Gastrocnemius medialis (tissue), 4 donors: ENCODE measurements around the gene ZMYND11. TPM values are rescaled to one million over a fixed set of nuclear protein-coding genes. Genes with fewer than 3 reads are reported as not detected.

Source experiments
- ATAC-seq, 2 donors: fragments of 150-250 bp; one replicate each; pipeline ENCODE4 v1.9.1; 2016
- DNase-seq, 2 donors: peaks; one replicate each; pipeline ENCODE4 v3.0.0-alpha.2; 2019
- H3K27ac ChIP-seq, 4 donors: fragments of 200-600 bp; sonication (generic); 1 replicate in 1 of 4; 2 replicates in 3 of 4; pipeline ENCODE4 v1.5.1; 2016 to 2018; ENCODE audit warnings: mild to moderate bottlenecking in 2 of 4, moderate library complexity in 1 of 4
- H3K27me3 ChIP-seq, 3 donors: fragments of 200-600 bp; sonication (generic) in 2 of 3; 1 replicate in 1 of 3; 2 replicates in 2 of 3; pipeline versions ENCODE4 v1.5.1 to v1.6.0; 2016 to 2019; ENCODE audit warnings: mild to moderate bottlenecking in 1 of 3, moderate library complexity in 1 of 3
- H3K36me3 ChIP-seq, 2 donors: fragments of 200-600 bp; sonication (generic) in 1 of 2; one replicate each; pipeline ENCODE4 v1.5.1; 2017 to 2018
- H3K4me1 ChIP-seq, 2 donors: fragments of 200-600 bp; sonication (generic) in 1 of 2; one replicate each; pipeline ENCODE4 v1.5.1; 2016 to 2017; ENCODE audit warnings: mild to moderate bottlenecking in 2 of 2
- H3K4me3 ChIP-seq, 4 donors: fragments of 200-600 bp; sonication (generic) in 3 of 4; 1 replicate in 1 of 4; 2 replicates in 3 of 4; pipeline ENCODE4 v1.5.1; 2016 to 2019; ENCODE audit warnings: mild to moderate bottlenecking in 2 of 4
- H3K9me3 ChIP-seq, 3 donors: fragments of 200-600 bp; sonication (generic) in 2 of 3; 1 replicate in 1 of 3; 2 replicates in 2 of 3; pipeline ENCODE4 v1.5.1; 2016 to 2019
- POLR2A ChIP-seq, 2 donors: fragments of 450-650 bp; IDR thresholded peaks; one replicate each; pipeline ENCODE4 v1.6.1; 2017; ENCODE audit warnings: antibody characterized with exemption in 2 of 2, mild to moderate bottlenecking in 2 of 2, moderate library complexity in 2 of 2
- in situ Hi-C, 4 donors: fragments of 200-750 bp; cut with MboI; loops; one replicate each; pipeline versions ENCODE4 v1.15.0 to v1.8.0; 2017; ENCODE audit warnings: low sequenced_read_pairs in 4 of 4
- intact Hi-C: fragments of 100-400 bp; cut with DNase I; formaldehyde crosslinking; loops from one replicate; pipeline ENCODE4 v1.15.1; 2023; ENCODE audit warnings: low total_unique reads
- total RNA-seq, 4 donors: library from RNA; depleted of rRNA; stranded (reverse); fragments of >200 nt; gene quantifications; one replicate each; pipeline versions ENCODE4 v1.1.0 to v1.2.3, GENCODE V29; 2016
- TF ChIP-seq, protein P1 (sequence below), 5 experiments: fragments of 450-650 bp in 3 of 5; fragments of 200-600 bp in 2 of 5; sonication (generic) in 2 of 5; IDR thresholded peaks in 4 of 5; conservative IDR thresholded peaks in 1 of 5; 1 replicate in 4 of 5; 2 replicates in 1 of 5; pipeline ENCODE4 v1.5.1; 2016 to 2019; ENCODE audit warnings: antibody characterized with exemption in 5 of 5, mild to moderate bottlenecking in 3 of 5, moderate library complexity in 3 of 5

Gene ZMYND11
- total RNA-seq, 4 donors from 2014 or later = 58.3 to 78.0 (median 65.2) TPM

DNA sequence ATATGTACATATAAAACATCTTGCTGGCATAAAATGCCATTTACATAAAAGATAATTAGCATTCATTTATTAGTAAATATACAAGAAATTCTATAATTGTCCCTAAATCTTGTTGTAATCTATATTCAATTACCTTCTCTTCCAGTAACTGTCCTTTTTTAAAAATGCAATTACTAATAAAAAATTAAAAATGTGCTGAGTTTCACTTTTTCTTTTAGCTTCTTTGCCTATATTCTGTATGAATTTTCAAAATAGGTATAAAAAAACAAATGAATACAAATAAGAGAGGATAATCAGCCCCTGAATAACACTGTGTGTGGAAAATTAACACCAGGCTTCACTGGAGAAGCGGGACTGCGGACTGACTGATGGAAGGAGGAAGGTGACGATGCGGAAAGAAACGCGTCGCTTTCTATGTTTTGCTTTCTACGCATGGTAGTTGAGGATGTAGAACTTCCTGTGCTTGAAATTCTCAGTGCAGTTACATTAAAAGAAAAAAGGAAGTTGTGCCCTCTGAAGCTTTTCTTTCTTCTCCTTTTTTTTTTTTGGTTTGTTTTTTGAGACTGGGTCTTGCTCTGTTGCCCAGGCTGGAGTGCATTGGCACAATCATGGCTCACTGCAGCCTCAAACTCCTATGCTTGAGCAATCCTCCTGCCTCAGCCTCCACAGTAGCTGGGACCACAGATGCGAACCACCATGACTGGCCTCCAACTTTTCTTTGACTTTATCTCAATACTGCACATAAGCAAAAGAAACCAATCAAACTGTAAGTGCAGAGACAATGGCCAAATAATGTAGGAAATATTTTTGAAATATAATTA lies 7.4 kb upstream of the ZMYND11 start:
- Histone ChIP-seq H3K27ac (no peak overlapping the region), H3K36me3 (no peaks in the 10 kb centered on the region), H3K4me3 (no peak overlapping the region), H3K4me1 (peaks cover 5 to 6% of the 10 kb centered on the region in 2 donors), H3K9me3 (no peaks in the 10 kb centered on the region), H3K27me3 (no peaks in the 10 kb centered on the region)
- intact Hi-C loops (no loop called here), in situ Hi-C loops (no loop called here)
- TF ChIP-seq, protein P1, sequence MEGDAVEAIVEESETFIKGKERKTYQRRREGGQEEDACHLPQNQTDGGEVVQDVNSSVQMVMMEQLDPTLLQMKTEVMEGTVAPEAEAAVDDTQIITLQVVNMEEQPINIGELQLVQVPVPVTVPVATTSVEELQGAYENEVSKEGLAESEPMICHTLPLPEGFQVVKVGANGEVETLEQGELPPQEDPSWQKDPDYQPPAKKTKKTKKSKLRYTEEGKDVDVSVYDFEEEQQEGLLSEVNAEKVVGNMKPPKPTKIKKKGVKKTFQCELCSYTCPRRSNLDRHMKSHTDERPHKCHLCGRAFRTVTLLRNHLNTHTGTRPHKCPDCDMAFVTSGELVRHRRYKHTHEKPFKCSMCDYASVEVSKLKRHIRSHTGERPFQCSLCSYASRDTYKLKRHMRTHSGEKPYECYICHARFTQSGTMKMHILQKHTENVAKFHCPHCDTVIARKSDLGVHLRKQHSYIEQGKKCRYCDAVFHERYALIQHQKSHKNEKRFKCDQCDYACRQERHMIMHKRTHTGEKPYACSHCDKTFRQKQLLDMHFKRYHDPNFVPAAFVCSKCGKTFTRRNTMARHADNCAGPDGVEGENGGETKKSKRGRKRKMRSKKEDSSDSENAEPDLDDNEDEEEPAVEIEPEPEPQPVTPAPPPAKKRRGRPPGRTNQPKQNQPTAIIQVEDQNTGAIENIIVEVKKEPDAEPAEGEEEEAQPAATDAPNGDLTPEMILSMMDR (IDR thresholded peaks at IDR 0.05 in 4 of 5, conservative IDR thresholded peaks at IDR 0.05 in 1 of 5) = no peak
- no peak for TF ChIP-seq POLR2A (IDR thresholded peaks at IDR 0.05)
- ATAC-seq (no peak), DNase-seq (no peak)

- H3K36me3 ChIP-seq = no peaks in the 10 kb centered on the region
- no peak for DNase-seq
- intact Hi-C loops = no loop called here
- no peak for TF ChIP-seq POLR2A (IDR thresholded peaks at IDR 0.05)
- TF ChIP-seq, protein P1 (IDR thresholded peaks at IDR 0.05 in 4 of 5, conservative IDR thresholded peaks at IDR 0.05 in 1 of 5) = no peak
- peaks cover 19% of the 10 kb centered on the region in 2 donors for H3K4me1 ChIP-seq
- in situ Hi-C loops = no loop called here
- no peak overlapping the region for H3K27ac ChIP-seq
- ATAC-seq = no peak
- no peak overlapping the region for H3K4me3 ChIP-seq
- H3K9me3 ChIP-seq = no peaks in the 10 kb centered on the region
- H3K27me3 ChIP-seq = no peaks in the 10 kb centered on the region
These were observed 5.4 kb upstream of the ZMYND11 start for GRCh38 chr10:129810-130209.

DNA sequence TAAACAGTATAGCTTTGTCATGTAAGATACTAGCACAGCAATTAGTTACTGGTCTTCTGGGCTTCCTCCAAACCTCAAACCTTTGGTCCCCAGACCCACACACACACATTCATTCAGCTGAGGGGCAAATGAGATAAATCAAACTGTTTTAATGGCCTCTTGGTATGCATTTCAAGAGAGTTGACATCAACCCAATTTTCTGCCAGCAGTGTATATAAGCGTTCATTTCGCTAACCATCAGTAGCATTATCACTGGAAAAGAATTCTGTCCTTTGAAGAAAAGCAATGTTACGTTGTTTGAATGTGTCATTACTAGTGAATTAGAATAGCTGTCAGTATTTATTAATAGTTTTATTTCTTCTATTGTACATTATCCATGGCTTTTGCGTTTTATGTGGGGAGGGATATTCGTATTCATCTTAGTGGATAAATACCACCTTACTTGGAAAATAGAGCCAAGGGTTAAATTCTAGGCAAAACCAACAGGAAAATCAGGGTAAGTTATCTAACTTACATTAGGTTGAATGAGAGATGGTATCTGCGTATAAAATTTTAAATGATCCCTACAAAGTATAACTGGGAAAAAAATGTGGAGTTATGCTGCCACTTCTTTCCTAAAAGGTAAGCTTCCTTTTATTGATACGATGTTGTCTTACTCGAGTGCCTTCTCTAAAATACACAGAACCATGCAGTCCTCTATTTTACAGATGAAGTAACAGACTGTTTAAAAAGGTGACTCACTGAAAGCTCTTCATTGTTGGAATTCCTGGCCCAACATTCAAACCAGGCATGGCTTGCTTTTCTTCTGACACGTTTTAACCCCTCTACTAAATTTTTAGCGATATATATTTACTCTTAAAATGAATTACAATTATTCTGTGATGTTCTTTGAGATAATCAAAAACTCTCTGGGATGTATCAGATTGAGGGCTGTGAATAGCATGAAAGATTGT lies 2.0 kb upstream of the ZMYND11 start:
- TF ChIP-seq POLR2A (IDR thresholded peaks at IDR 0.05) = no peak
- TF ChIP-seq, protein P1 (IDR thresholded peaks at IDR 0.05 in 4 of 5, conservative IDR thresholded peaks at IDR 0.05 in 1 of 5) = no peak
- peak overlapping the region in 2 of 4 donors; percentile 84 to 86 for H3K27ac ChIP-seq
- H3K9me3 ChIP-seq = no peaks in the 10 kb centered on the region
- H3K4me1 ChIP-seq = peaks cover 37% of the 10 kb centered on the region in 2 donors
- peak overlapping the region in 3 of 4 donors; percentile 68 to 79 (median 72) for H3K4me3 ChIP-seq
- in situ Hi-C loops (no loop called here), intact Hi-C loops (no loop called here)
- ATAC-seq (no peak), DNase-seq (no peak)
- H3K36me3 ChIP-seq = no peaks in the 10 kb centered on the region
- H3K27me3 ChIP-seq = no peaks in the 10 kb centered on the region

GRCh38 chr10:134247-135131 lies 766 bp upstream of the ZMYND11 start:
- DNase-seq (peak in 1 of 2 donors; percentile 22), ATAC-seq (peak; percentile 44 to 64)
- Histone ChIP-seq H3K4me1 (peaks cover 47 to 49% of the 10 kb centered on the region in 2 donors), H3K9me3 (no peaks in the 10 kb centered on the region), H3K27me3 (no peaks in the 10 kb centered on the region), H3K36me3 (no peaks in the 10 kb centered on the region), H3K27ac (peak overlapping the region; percentile 84 to 97 (median 90)), H3K4me3 (peak overlapping the region; percentile 68 to 82 (median 76))
- in situ Hi-C loops = no loop called here
- peak; percentile 22 to 29 for TF ChIP-seq POLR2A (IDR thresholded peaks at IDR 0.05)
- TF ChIP-seq, protein P1 (IDR thresholded peaks at IDR 0.05 in 4 of 5, conservative IDR thresholded peaks at IDR 0.05 in 1 of 5) = peak in 3 of 5 experiments; percentile 33 to 46 (median 33)
- intact Hi-C loops = no loop called here
